Left cardiac atrium (tissue), 4 donors: Measurements from ENCODE around the gene PTCHD1. TPM values are rescaled to one million over a fixed set of nuclear protein-coding genes. Genes with fewer than 3 reads are reported as not detected.

Experiments
- ATAC-seq, 2 donors: fragments of 200-7000 bp; cut with Tn5 transposase; one replicate each; pipeline ENCODE4 v1.9.1; 2020; ENCODE audit warnings: mild to moderate bottlenecking in 2 of 2, moderate library complexity in 2 of 2
- DNase-seq: peaks from one replicate; pipeline ENCODE4 v3.0.0-alpha.2; 2020
- intact Hi-C, 2 donors: fragments of 100-400 bp; cut with DNase I; formaldehyde crosslinking; loops; one replicate each; pipeline versions ENCODE4 v1.14.1 to v1.15.1; 2022 to 2023
- total RNA-seq, 2 donors: library from RNA; stranded (reverse); fragmentation: NEBNext Ultra II Directional; extraction: Animal tissue kit (Norgen Biotek cat#: 25700); gene quantifications; one replicate each; pipeline ENCODE4 v1.2.1, GENCODE V29; 2021
- donor health status: DM: no; HTN: yes; CAD: no.
- donor health status: DM: no; HTN: yes; CAD: no; lungs with severe emphysema.
- donor health status: DM: yes; HTN: yes; CAD: no.
- donor health status: Dilated cardiomyopathy.

Gene PTCHD1
- total RNA-seq, 2 donors from 2014 or later, result 0.03 to 0.24 TPM

- ATAC-seq (no peak), DNase-seq (no peak)
- intact Hi-C loops, result no loop called here
Observed at GRCh38 chrX:23389196-23389792, 54.6 kb downstream of the PTCHD1 start.

DNA sequence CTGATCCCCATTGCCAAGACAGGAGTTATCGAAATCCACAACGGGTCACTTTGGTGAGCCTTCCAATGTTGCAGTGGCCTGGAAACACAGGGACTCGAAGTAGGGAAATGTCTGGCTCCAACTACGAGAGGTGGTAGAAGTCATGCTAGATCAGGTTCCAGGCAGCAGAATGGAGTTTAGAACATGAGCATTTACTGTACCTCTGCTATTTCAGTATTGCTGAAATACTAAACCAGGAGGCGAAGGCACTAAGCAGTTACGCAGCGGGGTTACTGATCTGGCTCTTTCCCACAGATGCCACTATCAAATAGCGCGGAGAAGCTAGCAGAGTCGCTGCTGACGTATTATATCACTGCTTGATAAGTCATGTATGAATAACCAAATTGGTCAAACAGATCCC is 56.3 kb downstream of the PTCHD1 start:
- intact Hi-C loops, result no loop called here
- DNase-seq (no peak), ATAC-seq (no peak)

- DNase-seq, result no peak
- intact Hi-C loops, result no loop called here
- ATAC-seq, result no peak
Observed at GRCh38 chrX:23392195-23392594, 57.5 kb downstream of the PTCHD1 start.

DNA sequence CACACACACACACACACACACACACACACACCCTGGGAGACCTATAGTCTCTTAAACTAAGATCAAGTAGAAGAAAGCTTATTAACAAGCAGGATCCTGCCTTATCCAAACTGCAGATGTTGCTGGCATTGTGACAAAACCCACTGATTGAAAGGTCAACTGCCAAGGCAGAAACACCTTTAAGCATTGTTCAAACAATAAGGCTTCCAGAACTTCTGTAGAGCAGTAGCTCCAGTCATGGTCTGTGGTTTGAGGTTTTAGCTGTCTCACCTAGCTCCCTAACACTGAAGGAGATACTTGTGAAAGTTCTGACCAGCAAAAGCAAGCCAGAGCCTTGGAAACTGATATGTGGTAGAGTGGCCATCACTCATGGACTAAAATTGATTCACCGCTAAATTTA is 59.8 kb downstream of the PTCHD1 start:
- no peak for ATAC-seq
- no peak for DNase-seq
- intact Hi-C loops, result no loop called here

DNA sequence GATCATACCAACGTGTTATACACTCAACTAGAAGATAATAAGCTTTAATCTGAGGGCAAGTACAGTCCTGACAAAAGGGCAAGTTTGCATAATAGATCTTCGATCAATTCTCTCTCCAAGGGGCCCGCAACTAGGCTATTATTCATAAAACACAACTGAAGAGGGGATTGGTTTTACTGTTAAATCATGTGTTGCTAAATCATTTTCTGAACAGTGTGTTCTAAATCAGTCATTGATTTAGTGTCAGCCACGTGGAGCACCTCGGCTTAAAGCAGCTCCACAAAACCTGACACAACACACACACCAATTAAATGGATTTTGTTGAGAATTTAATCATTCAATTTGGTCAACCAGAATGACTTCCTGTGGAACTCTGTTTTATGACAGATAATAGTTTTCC is 61.6 kb downstream of the PTCHD1 start:
- no peak for ATAC-seq
- intact Hi-C loops, result no loop called here
- DNase-seq, result no peak

- intact Hi-C loops, result no loop called here
- no peak for DNase-seq
- ATAC-seq, result no peak
Observed at GRCh38 chrX:23398570-23398969, 63.9 kb downstream of the PTCHD1 start.

GRCh38 chrX:23403849-23404248 is 69.2 kb downstream of the PTCHD1 start:
- ATAC-seq (no peak), DNase-seq (no peak)
- intact Hi-C loops, result no loop called here

- intact Hi-C loops, result no loop called here
- DNase-seq (no peak), ATAC-seq (no peak)
Observed at GRCh38 chrX:23422912-23423311, 88.3 kb downstream of the PTCHD1 start.

DNA sequence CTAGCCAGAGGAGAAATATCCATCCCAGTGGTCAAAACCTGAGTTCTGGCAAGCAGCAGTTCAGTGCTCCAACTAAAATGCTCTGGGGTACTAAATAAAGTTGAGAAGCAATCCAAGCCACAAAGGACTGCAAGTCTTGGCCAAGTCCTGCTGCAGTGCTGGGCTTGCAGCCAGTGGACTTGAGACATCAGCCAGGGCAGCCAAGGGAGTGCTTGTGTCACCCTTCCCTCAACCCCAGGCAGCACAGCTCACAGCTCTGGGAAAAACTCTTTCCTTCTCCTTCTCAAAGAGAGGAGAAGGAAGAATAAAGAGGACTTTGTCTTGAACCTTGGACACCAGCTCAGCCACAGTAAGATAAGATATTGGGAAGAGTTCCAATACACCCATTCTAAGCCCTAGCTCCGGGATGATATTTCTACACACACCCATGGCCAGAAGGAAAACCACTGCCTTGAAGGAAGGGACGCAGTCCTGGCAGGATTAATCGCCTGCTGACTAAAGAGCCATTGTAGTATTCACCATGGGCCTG is 99.8 kb downstream of the PTCHD1 start:
- ATAC-seq, result peak; percentile 91 to 96
- peak; percentile 77 for DNase-seq
- intact Hi-C loops, result no loop called here

- intact Hi-C loops, result no loop called here
- no peak for DNase-seq
- peak in 1 of 2 donors; percentile 19 for ATAC-seq
Observed at GRCh38 chrX:23435108-23435507, 100.5 kb downstream of the PTCHD1 start.

DNA sequence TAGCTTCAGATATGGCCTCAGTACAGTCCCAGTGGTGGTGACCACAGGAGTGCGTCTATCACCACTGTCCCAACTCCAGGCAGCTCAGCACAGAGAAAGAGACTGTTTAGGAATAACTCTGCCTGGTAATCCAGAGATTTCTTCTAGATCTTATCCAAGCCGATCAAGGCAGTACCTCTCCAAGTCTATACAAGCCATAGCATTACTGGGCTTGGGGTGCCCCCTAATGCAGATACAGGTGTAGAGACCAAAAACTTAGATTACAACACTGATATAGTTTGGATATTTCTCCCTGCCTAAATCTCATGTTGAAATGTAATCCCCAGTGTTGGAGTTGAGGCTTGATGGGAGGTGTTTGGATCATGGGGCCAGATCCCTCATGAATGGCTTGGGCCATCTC is 100.9 kb downstream of the PTCHD1 start:
- no peak for ATAC-seq
- intact Hi-C loops, result no loop called here
- no peak for DNase-seq

GRCh38 chrX:23436875-23437274 is 102.2 kb downstream of the PTCHD1 start:
- DNase-seq (no peak), ATAC-seq (no peak)
- intact Hi-C loops, result no loop called here

- intact Hi-C loops, result no loop called here
- no peak for DNase-seq
- ATAC-seq, result no peak
Observed at GRCh38 chrX:23451266-23451665, 116.6 kb downstream of the PTCHD1 start.
